ENCODE measurements around the gene SGF29.
"Not testable (repeated sequence)": the region's sequence is repeated elsewhere in the genome, so short reads cannot be mapped to it uniquely, and the experiment has no call there.

SGF29 gene

GRCh38 chr16:28532940-28533647 lies 20.6 kb upstream of the SGF29 start:
- no peak for DNase-seq (ENCODE audit: low spot score)

- no peak for DNase-seq (ENCODE audit: low spot score)
Measured at GRCh38 chr16:28534542-28535373, 19.0 kb upstream of the SGF29 start.

- DNase-seq (ENCODE audit: low spot score), result no peak
Measured at GRCh38 chr16:28537076-28537475, 16.6 kb upstream of the SGF29 start.

- no peak for DNase-seq (ENCODE audit: low spot score)
Measured at GRCh38 chr16:28537964-28538732, 15.6 kb upstream of the SGF29 start.

- DNase-seq (ENCODE audit: low spot score), result no peak
Measured at GRCh38 chr16:28538733-28539596, 14.8 kb upstream of the SGF29 start, which contains the start of gene NUPR1. NUPR1 (minus strand) TSS chr16:28538974; CDS start chr16:28538907, 67 bp downstream.

GRCh38 chr16:28540346-28540745 lies 13.4 kb upstream of the SGF29 start:
- DNase-seq (ENCODE audit: low spot score), result no peak

GRCh38 chr16:28542646-28543045 lies 11.1 kb upstream of the SGF29 start:
- no peak for DNase-seq (ENCODE audit: low spot score)

GRCh38 chr16:28543072-28543471 lies 10.6 kb upstream of the SGF29 start:
- DNase-seq (ENCODE audit: low spot score), result no peak

- no peak for DNase-seq (ENCODE audit: low spot score)
Measured at GRCh38 chr16:28544998-28545397, 8.7 kb upstream of the SGF29 start.

GRCh38 chr16:28545964-28546363 lies 7.8 kb upstream of the SGF29 start:
- not testable (repeated sequence) for DNase-seq (ENCODE audit: low spot score)

GRCh38 chr16:28546626-28547025 lies 7.1 kb upstream of the SGF29 start:
- no peak for DNase-seq (ENCODE audit: low spot score)

- no peak for DNase-seq (ENCODE audit: low spot score)
Measured at GRCh38 chr16:28548306-28548802, 5.4 kb upstream of the SGF29 start.

GRCh38 chr16:28549301-28549899 lies 4.3 kb upstream of the SGF29 start:
- no peak for DNase-seq (ENCODE audit: low spot score)

- no peak for DNase-seq (ENCODE audit: low spot score)
Measured at GRCh38 chr16:28554634-28555423, 1.1 kb downstream of the SGF29 start.

GRCh38 chr16:28555561-28555960 lies 1.8 kb downstream of the SGF29 start:
- no peak for DNase-seq (ENCODE audit: low spot score)

GRCh38 chr16:28556914-28557320 lies 3.2 kb downstream of the SGF29 start:
- DNase-seq (ENCODE audit: low spot score), result no peak

- DNase-seq (ENCODE audit: low spot score), result no peak
Measured at GRCh38 chr16:28558456-28558855, 4.7 kb downstream of the SGF29 start.

GRCh38 chr16:28561557-28562187 lies 8.0 kb downstream of the SGF29 start:
- DNase-seq (ENCODE audit: low spot score), result no peak

- no peak for DNase-seq (ENCODE audit: low spot score)
Measured at GRCh38 chr16:28562199-28562598, 8.5 kb downstream of the SGF29 start.

GRCh38 chr16:28563218-28563617 lies 9.5 kb downstream of the SGF29 start:
- DNase-seq (ENCODE audit: low spot score), result no peak
